GM19043 (cell line): ENCODE data around the gene MFSD12.

Source experiments
- ATAC-seq: cut with Tn5 transposase; IDR thresholded peaks from one replicate; pipeline ENCODE4 v1.9.1; 2021; ENCODE audit warnings: low read depth; ENCODE audit not compliant: unreplicated experiment

The MFSD12 gene

GRCh38 chr19:3526507-3527237 lies 30.7 kb downstream of the MFSD12 start:
- no peak for ATAC-seq

DNA sequence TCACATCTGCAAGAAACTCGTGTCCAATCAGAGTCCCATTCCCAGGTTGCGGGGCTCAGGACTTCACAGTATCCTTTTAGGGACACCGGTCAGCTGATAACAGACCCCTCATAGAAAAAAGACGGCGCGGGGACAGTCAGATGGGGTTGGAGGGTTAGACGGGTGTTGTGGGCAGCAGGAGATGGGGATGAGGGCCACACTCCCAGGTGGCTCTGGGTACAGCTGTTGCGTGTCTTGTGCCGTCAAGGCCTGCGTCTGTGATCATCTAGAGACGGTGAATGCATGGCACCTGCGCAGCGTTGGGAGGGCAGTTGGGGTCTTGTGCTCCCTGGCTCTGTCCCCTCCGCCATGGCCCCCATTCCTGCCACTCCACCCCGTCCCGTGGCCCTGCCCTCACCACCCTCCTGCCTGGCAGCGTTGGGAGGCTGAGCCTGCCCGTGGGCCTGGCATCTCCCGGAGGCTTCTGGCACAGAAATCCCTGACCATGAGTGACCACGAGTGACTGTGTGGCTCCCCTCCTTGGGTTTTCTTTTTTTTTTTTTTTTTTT lies 32.4 kb downstream of the MFSD12 start:
- ATAC-seq = no peak

DNA sequence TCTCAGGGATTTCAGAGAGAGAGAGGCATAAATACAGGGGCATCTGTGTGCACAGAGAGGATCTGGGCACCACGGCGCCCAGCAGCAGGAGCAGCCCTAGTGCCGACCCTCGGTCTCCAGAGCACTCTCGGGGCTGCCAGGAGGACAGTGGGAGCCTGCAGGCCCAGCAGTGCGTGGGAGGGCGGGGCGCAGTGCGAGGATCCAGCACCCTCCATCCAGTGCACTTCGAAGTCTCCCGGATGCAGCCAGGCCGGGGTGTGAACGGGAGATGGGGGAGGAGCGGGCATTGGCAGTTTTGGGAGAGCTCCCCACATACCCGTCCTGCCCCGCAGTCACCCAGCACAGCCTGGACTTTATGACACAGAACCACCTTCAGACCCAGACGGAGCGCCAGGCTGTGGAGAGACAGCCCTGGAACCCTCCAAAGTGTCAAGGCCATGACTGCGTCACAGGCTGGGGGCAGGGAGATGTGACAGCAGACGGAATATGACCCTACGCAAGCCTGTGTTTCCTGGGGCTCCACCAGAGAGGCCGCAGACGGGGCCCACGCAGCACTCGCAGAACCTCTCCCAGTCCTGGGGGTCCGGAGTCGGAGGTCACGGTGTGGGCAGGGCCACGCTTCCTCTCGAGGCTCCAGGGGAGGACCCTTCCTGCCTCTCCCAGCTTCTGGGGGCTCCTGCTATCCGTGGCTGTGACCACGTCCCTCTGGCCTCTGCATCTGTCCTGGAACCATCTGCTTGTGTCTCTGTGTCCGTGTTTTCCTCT lies 33.1 kb downstream of the MFSD12 start:
- no peak for ATAC-seq

GRCh38 chr19:3523361-3524077 lies 33.9 kb downstream of the MFSD12 start:
- no peak for ATAC-seq

GRCh38 chr19:3522421-3523360 lies 34.7 kb downstream of the MFSD12 start:
- ATAC-seq = no peak

DNA sequence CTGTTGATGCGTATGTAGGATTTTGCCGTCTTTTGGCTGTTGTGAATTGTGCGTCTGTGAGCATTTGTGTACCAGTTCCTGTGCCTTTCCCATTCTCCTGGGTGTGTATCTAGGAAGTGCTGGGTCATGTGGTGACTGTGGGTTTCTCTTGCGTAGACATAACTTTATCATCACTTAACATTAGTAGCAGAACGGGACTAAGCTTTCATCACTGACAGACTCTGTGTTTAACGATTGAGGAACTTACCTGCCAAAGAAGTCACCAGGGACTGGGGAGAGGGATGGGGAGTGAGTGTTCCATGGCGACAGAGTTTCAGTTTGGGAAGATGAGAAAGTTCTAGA lies 36.3 kb downstream of the MFSD12 start:
- no peak for ATAC-seq

GRCh38 chr19:3520166-3521103 lies 37.0 kb downstream of the MFSD12 start:
- ATAC-seq = no peak

GRCh38 chr19:3519126-3519525 lies 38.3 kb downstream of the MFSD12 start:
- ATAC-seq = no peak

GRCh38 chr19:3518659-3519058 lies 38.7 kb downstream of the MFSD12 start:
- no peak for ATAC-seq

DNA sequence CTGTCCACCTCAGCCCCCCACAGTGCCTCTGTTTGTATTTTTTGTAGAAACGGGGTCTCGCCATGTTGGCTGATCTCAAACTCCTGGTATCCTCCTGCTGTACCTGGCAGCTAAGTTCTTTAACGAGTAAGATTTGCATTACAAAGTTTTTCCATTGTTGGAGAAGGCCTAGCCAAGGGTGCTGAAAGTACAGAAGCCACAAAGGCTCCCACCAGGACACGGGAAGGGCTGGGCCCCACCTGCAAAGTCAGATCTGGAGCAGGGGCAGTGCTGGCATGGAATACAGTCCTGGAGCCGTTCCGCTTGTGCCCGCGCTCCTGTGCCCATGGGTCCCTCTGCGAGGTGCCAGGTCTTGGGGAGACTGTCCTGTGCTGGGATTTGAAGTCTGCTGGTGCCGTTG lies 39.1 kb downstream of the MFSD12 start:
- ATAC-seq = no peak

- ATAC-seq = no peak
Measured at GRCh38 chr19:3517638-3518037, 39.7 kb downstream of the MFSD12 start.

- ATAC-seq = no peak
Measured at GRCh38 chr19:3516675-3517207, 40.6 kb downstream of the MFSD12 start.

DNA sequence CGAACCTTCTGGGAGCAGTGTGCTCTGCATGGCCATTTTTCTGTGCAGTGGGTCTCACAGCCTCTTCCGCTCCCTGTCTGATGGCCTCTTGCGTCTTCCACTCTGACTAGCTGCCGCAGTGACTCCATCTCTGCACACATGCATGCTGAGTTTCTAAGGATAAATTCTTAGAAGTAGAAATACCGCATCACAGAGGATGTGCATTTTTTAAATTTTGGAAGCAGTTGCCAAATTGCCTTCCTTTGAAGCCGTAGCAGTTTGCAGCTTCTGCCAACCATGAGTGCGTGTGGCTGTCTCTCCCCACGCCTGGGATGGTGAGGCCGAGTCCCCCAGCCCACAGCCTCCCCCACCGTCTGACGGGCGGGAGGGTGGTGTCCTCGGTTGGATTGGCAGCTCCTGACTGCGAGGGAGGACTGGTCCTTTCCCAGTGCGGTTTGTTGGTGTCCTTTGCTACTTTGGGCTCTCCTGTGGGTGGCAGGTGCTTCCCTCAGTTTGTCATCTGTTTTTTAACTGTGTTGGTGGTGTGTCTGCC lies 41.4 kb downstream of the MFSD12 start:
- no peak for ATAC-seq

DNA sequence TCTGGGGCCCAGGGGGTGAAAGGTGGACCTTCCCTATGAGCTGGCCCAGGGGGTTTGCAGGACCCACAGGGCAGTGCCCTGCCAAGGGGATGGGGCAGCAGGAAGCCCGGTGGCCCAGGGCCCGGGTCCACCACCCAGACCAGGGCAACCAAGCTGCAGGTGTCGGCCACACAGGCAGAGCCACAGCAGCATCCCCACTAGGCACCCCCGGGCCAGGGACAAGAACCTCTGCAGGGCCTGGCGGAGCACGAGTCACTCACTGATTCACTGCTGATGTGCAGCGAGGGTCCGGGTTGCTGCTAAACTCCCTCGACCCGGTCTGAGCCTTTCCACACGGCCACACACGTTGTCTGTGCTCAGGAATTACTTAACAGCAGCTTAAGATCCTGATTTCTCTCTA lies 42.5 kb downstream of the MFSD12 start:
- no peak for ATAC-seq

DNA sequence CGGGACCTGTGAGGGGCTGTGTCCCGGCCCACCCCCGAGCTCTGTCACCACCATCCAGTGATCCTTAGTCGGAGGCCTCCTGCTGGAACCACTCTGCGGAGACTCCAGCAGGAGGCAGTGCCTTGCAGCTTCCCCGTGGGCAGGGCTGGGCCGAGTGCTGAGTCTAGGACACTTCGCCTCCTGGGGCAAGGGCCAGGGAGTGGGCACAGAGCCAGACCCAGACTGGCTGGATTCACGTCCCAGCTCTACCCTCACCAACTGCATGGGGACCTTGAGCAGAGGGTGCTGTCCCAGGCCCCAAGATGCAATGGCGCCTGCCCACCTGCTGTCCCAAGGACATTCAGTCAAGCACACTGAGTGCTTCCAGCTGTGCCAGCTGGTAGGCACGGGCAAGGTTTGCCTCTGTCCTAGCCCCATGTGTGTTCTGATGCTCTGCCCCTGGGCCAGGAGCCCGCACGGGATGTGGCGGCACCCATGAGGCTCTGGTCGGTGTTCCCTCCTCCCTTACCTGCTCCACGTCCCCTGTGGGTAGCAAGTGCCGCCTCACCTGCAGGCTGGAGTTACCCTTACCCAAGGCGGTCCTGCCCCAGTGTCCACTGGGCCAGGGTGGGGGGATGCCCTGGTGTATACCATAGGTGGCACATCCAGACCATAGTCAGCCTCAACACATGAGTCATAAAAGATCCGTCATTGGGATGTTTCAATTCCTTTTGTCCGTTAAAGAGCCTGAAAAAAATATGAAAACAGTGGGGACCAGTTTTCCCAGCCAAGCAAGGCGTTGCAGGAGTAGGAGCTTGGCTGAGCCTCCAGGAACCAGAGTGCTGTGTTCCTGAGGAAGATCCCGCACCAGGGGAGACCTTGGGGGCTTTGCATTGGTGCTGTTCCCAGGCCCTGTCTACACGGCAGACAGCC lies 43.9 kb downstream of the MFSD12 start:
- no peak for ATAC-seq

DNA sequence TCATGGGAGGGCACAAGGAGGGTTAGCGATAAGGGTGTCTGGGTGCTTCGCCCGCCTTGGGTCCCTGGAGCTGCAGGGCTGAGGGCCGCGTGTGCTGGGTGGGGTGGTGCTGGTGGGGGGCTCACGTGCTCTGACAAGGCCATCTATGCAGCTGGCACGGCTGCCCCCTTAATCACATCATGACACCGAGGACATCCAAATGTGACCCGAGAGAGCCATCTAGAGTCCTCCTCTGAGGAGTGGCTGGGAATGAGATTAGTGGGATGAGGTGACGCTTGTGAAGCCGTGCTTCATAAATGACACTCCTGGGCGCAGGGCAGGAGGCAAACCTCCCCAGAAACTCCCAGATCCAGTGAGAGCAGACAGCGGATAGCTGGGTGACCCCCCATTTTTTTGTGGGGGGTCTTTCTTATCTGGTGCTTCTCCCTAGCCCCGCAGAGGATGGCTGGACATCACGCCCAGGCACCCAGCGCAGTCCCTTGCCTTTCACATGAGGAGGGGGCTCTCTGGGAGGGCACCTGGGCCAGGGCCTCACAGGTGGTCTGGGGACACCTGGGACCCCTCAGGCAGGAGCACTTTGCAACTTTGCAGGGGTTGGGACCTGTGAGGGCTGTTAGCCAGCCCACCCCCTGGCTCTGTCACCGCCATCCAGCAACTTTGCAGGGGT lies 44.7 kb downstream of the MFSD12 start:
- no peak for ATAC-seq
